Vagina (tissue), 2 donors: ENCODE data around the gene CRYGS.

Source experiments
- CTCF ChIP-seq, 3 experiments: fragments of 450-650 bp in 2 of 3; fragments of 200-600 bp in 1 of 3; sonication (generic) in 1 of 3; IDR thresholded peaks; one replicate each; pipeline ENCODE4 v1.5.1; 2017 to 2019; ENCODE audit warnings: antibody characterized with exemption in 3 of 3, mild to moderate bottlenecking in 2 of 3, moderate library complexity in 2 of 3
- POLR2AphosphoS5 ChIP-seq, 2 donors: sonication (generic); formaldehyde crosslinking; IDR thresholded peaks; one replicate each; pipeline ENCODE4 v1.9.0; 2017; ENCODE audit warnings: antibody characterized with exemption in 2 of 2, mild to moderate bottlenecking in 2 of 2, low read depth in 1 of 2; ENCODE audit not compliant: insufficient read depth in 1 of 2

GRCh38 chr3:186526256-186526606 lies 17.9 kb downstream of the CRYGS start:
- TF ChIP-seq CTCF (IDR thresholded peaks at IDR 0.05) (no peak), POLR2AphosphoS5 (IDR thresholded peaks at IDR 0.05; ENCODE audit: insufficient read depth in 1 of 2, low read depth in 1 of 2) (no peak)
